ENCODE measurements around the gene HSPA6. TPM values are rescaled to one million over a fixed set of nuclear protein-coding genes. Genes with fewer than 3 reads are reported as not detected.
"Not testable (repeated sequence)": the region's sequence is repeated elsewhere in the genome, so short reads cannot be mapped to it uniquely, and the experiment has no call there.

HSPA6 gene
- total RNA-seq: 0.54 TPM

GRCh38 chr1:161523817-161524741 is at the start of gene HSPA6:
Gene HSPA6, plus strand, starts transcription at chr1:161524540. Its CDS starts 119 bp downstream, at chr1:161524659.
- peak; percentile 75 to 88 (median 76) for DNase-seq (ENCODE audit: low read depth in 2 of 3, low spot score in 2 of 3)

GRCh38 chr1:161477711-161478110 is 46.6 kb upstream of the HSPA6 start:
- DNase-seq (ENCODE audit: low read depth in 2 of 3, low spot score in 2 of 3): not testable (repeated sequence)

- DNase-seq (ENCODE audit: low read depth in 2 of 3, low spot score in 2 of 3): no peak
Observed at GRCh38 chr1:161478985-161479384, 45.4 kb upstream of the HSPA6 start.

- no peak for DNase-seq (ENCODE audit: low read depth in 2 of 3, low spot score in 2 of 3)
Observed at GRCh38 chr1:161480381-161481035, 43.8 kb upstream of the HSPA6 start.

GRCh38 chr1:161481624-161482392 is 42.5 kb upstream of the HSPA6 start:
- DNase-seq (ENCODE audit: low read depth in 2 of 3, low spot score in 2 of 3): no peak

- DNase-seq (ENCODE audit: low read depth in 2 of 3, low spot score in 2 of 3): no peak
Observed at GRCh38 chr1:161482610-161483009, 41.7 kb upstream of the HSPA6 start.

- DNase-seq (ENCODE audit: low read depth in 2 of 3, low spot score in 2 of 3): no peak
Observed at GRCh38 chr1:161483361-161483760, 41.0 kb upstream of the HSPA6 start.

- DNase-seq (ENCODE audit: low read depth in 2 of 3, low spot score in 2 of 3): peak in 1 of 3 donors; percentile 52
Observed at GRCh38 chr1:161484613-161485012, 39.7 kb upstream of the HSPA6 start.

GRCh38 chr1:161486806-161487741 is 37.3 kb upstream of the HSPA6 start:
- peak; percentile 38 to 83 (median 64) for DNase-seq (ENCODE audit: low read depth in 2 of 3, low spot score in 2 of 3)

- DNase-seq (ENCODE audit: low read depth in 2 of 3, low spot score in 2 of 3): peak in 1 of 3 donors; percentile 39
Observed at GRCh38 chr1:161491472-161491871, 32.9 kb upstream of the HSPA6 start.

GRCh38 chr1:161492827-161493226 is 31.5 kb upstream of the HSPA6 start:
- no peak for DNase-seq (ENCODE audit: low read depth in 2 of 3, low spot score in 2 of 3)

GRCh38 chr1:161494091-161494735 is 30.1 kb upstream of the HSPA6 start:
- no peak for DNase-seq (ENCODE audit: low read depth in 2 of 3, low spot score in 2 of 3)

- no peak for DNase-seq (ENCODE audit: low read depth in 2 of 3, low spot score in 2 of 3)
Observed at GRCh38 chr1:161495490-161495889, 28.9 kb upstream of the HSPA6 start.

- no peak for DNase-seq (ENCODE audit: low read depth in 2 of 3, low spot score in 2 of 3)
Observed at GRCh38 chr1:161497961-161498360, 26.4 kb upstream of the HSPA6 start.

GRCh38 chr1:161498646-161499045 is 25.7 kb upstream of the HSPA6 start:
- DNase-seq (ENCODE audit: low read depth in 2 of 3, low spot score in 2 of 3): no peak

GRCh38 chr1:161499099-161500039 is 25.0 kb upstream of the HSPA6 start:
- DNase-seq (ENCODE audit: low read depth in 2 of 3, low spot score in 2 of 3): no peak

- DNase-seq (ENCODE audit: low read depth in 2 of 3, low spot score in 2 of 3): no peak
Observed at GRCh38 chr1:161501234-161501633, 23.1 kb upstream of the HSPA6 start.

- DNase-seq (ENCODE audit: low read depth in 2 of 3, low spot score in 2 of 3): no peak
Observed at GRCh38 chr1:161502181-161502580, 22.2 kb upstream of the HSPA6 start.
